Sigmoid colon (tissue), 4 donors: ENCODE measurements around the gene SETD1B.

Experiments used
- EP300 ChIP-seq, 4 donors: sonication (generic); formaldehyde crosslinking; IDR thresholded peaks; one replicate each; pipeline ENCODE4 v1.6.1; 2017; ENCODE audit warnings: antibody characterized with exemption in 4 of 4
- POLR2A ChIP-seq, 2 donors: fragments of 450-650 bp; IDR thresholded peaks; one replicate each; pipeline ENCODE4 v1.6.1; 2016; ENCODE audit warnings: antibody characterized with exemption in 2 of 2, mild to moderate bottlenecking in 2 of 2, moderate library complexity in 2 of 2
- POLR2AphosphoS5 ChIP-seq, 4 donors: sonication (generic); formaldehyde crosslinking; IDR thresholded peaks; one replicate each; pipeline ENCODE4 v1.6.1; 2017; ENCODE audit warnings: antibody characterized with exemption in 4 of 4
- TF ChIP-seq, protein P1 (sequence below), 4 experiments: fragments of 450-650 bp in 3 of 4; fragments of 200-600 bp in 1 of 4; IDR thresholded peaks; one replicate each; pipeline ENCODE4 v1.5.1; 2016 to 2019; ENCODE audit warnings: antibody characterized with exemption in 4 of 4, mild to moderate bottlenecking in 3 of 4, moderate library complexity in 2 of 4

DNA sequence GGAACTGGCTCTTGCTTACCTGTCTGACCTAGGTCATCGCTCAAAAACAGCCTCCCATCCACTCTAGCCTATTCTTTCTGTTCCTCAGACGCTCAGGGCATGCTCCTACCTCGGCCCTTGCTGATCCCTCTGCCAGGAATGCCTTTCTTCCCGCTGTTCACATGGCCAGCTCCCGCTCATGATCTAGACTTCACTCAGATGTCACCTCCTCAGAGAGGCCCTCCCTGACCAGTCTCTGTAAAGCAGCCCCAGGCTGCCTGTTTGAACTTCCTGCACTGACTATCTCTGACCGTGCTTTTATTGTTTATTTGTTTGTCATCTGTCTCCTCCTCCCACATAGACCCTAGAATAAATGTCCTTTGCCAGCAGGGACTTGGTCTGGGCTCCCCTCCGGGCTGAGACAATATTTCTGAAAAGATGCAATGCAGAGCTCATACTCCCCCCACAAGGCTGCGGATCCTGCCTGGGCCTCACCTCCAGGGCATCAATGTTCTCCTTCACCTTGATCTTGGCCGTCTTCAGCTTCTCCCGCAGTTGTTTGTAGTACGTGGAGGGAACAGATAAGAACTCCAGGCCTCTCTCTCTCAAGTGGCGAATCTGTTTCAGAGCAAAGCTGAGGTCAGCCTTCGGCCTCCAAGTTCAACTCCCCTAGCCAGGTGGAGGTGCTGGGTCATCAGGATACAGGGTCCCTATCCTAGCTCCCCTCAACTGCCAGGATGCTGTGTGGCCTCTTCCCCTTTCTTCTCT lies 39.6 kb downstream of the SETD1B start:
- no peak for TF ChIP-seq POLR2AphosphoS5 (IDR thresholded peaks at IDR 0.05)
- no peak for TF ChIP-seq POLR2A (IDR thresholded peaks at IDR 0.05)
- TF ChIP-seq, protein P1, sequence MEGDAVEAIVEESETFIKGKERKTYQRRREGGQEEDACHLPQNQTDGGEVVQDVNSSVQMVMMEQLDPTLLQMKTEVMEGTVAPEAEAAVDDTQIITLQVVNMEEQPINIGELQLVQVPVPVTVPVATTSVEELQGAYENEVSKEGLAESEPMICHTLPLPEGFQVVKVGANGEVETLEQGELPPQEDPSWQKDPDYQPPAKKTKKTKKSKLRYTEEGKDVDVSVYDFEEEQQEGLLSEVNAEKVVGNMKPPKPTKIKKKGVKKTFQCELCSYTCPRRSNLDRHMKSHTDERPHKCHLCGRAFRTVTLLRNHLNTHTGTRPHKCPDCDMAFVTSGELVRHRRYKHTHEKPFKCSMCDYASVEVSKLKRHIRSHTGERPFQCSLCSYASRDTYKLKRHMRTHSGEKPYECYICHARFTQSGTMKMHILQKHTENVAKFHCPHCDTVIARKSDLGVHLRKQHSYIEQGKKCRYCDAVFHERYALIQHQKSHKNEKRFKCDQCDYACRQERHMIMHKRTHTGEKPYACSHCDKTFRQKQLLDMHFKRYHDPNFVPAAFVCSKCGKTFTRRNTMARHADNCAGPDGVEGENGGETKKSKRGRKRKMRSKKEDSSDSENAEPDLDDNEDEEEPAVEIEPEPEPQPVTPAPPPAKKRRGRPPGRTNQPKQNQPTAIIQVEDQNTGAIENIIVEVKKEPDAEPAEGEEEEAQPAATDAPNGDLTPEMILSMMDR (IDR thresholded peaks at IDR 0.05): no peak
- no peak for TF ChIP-seq EP300 (IDR thresholded peaks at IDR 0.05)
